NCI-H526 (cell line): ENCODE data around the gene TMEM258.

Experiments used
- DNase-seq, 2 experiments: peaks; one replicate each; lab custom pipeline; 2025; lab: John Stamatoyannopoulos, UW

Gene TMEM258

DNA sequence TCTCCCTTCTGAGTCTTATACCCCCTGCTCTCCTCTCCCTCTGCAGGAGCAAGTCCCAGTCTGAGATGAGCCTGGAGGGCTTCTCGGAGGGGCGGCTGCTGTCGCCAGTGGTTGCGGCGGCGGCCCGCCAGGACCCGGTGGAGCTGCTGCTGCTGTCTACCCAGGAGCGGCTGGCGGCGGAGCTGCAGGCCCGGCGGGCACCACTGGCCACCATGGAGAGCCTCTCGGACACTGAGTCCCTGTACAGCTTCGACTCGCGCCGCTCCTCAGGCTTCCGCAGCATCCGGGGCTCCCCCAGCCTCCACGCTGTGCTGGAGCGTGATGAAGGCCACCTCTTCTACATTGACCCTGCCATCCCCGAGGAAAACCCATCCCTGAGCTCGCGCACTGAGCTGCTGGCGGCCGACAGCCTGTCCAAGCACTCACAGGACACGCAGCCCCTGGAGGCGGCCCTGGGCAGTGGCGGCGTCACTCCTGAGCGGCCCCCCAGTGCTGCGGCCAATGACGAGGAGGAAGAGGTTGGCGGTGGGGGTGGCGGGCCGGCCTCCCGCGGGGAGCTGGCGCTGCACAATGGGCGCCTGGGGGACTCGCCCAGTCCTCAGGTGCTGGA, 48.8 kb downstream of the TMEM258 start:
- DNase-seq = no peak

- no peak for DNase-seq
Measured at GRCh38 chr11:61742391-61742790, 50.0 kb downstream of the TMEM258 start.

- no peak for DNase-seq
Measured at GRCh38 chr11:61739966-61740365, 52.4 kb downstream of the TMEM258 start.

GRCh38 chr11:61739413-61739812, 53.0 kb downstream of the TMEM258 start:
- DNase-seq = no peak
